Stimulated activated naive CD8-positive, alpha-beta T cell treated with anti-CD3 and anti-CD28 coated beads, Interleukin-15, Interleukin-2, amounts not matched to agents 100 U/mL and 50 U/mL, for 24 hours (primary cell): ENCODE results near the gene SLC25A1.

Experiments used
- ATAC-seq: fragments of 150-1000 bp; cut with Tn5 transposase; one replicate; pipeline ENCODE4 v1.10.0; 2021
- DNase-seq: peaks from one replicate; pipeline ENCODE4 v3.0.0; 2021

Gene SLC25A1

GRCh38 chr22:19178657-19179496, at the start of gene SLC25A1:
TSS of gene SLC25A1 (minus strand) at chr22:19178736. CDS start at chr22:19178673, 63 bp downstream.
- ATAC-seq (peak; percentile 76), DNase-seq (peak; percentile 94)

GRCh38 chr22:19228179-19228578, 49.6 kb upstream of the SLC25A1 start:
- DNase-seq (no peak), ATAC-seq (no peak)

GRCh38 chr22:19226428-19226827, 47.9 kb upstream of the SLC25A1 start:
- ATAC-seq = no peak
- no peak for DNase-seq

GRCh38 chr22:19225560-19225959, 47.0 kb upstream of the SLC25A1 start:
- ATAC-seq (no peak), DNase-seq (no peak)

GRCh38 chr22:19224985-19225384, 46.4 kb upstream of the SLC25A1 start:
- no peak for ATAC-seq
- DNase-seq = no peak

GRCh38 chr22:19224557-19224956, 46.0 kb upstream of the SLC25A1 start:
- ATAC-seq (no peak), DNase-seq (no peak)

GRCh38 chr22:19223617-19224016, 45.1 kb upstream of the SLC25A1 start:
- DNase-seq (no peak), ATAC-seq (no peak)

GRCh38 chr22:19223110-19223509, 44.6 kb upstream of the SLC25A1 start:
- ATAC-seq (no peak), DNase-seq (no peak)

GRCh38 chr22:19222242-19223005, 43.9 kb upstream of the SLC25A1 start:
- DNase-seq (no peak), ATAC-seq (no peak)

- DNase-seq (no peak), ATAC-seq (no peak)
Measured at GRCh38 chr22:19220867-19221266, 42.3 kb upstream of the SLC25A1 start.

GRCh38 chr22:19218541-19219233, 40.2 kb upstream of the SLC25A1 start:
- ATAC-seq (no peak), DNase-seq (no peak)

- DNase-seq (no peak), ATAC-seq (no peak)
Measured at GRCh38 chr22:19216579-19216978, 38.0 kb upstream of the SLC25A1 start.

GRCh38 chr22:19215360-19215759, 36.8 kb upstream of the SLC25A1 start:
- no peak for ATAC-seq
- DNase-seq = no peak

GRCh38 chr22:19214078-19214473, 35.5 kb upstream of the SLC25A1 start:
- no peak for ATAC-seq
- DNase-seq = no peak

- ATAC-seq = no peak
- no peak for DNase-seq
Measured at GRCh38 chr22:19213442-19214077, 35.0 kb upstream of the SLC25A1 start.

GRCh38 chr22:19213001-19213400, 34.5 kb upstream of the SLC25A1 start:
- ATAC-seq = no peak
- DNase-seq = no peak

- no peak for ATAC-seq
- no peak for DNase-seq
Measured at GRCh38 chr22:19212302-19212870, 33.9 kb upstream of the SLC25A1 start.

- DNase-seq = no peak
- no peak for ATAC-seq
Measured at GRCh38 chr22:19210188-19210587, 31.7 kb upstream of the SLC25A1 start.

GRCh38 chr22:19208287-19208847, 29.8 kb upstream of the SLC25A1 start:
- DNase-seq (no peak), ATAC-seq (no peak)

GRCh38 chr22:19207884-19208283, 29.3 kb upstream of the SLC25A1 start:
- ATAC-seq (no peak), DNase-seq (no peak)

GRCh38 chr22:19207401-19207808, 28.9 kb upstream of the SLC25A1 start:
- DNase-seq (no peak), ATAC-seq (no peak)

- ATAC-seq = no peak
Measured at GRCh38 chr22:19206287-19206686, 27.8 kb upstream of the SLC25A1 start.

More at GRCh38 chr22:19206287-19206686, 27.8 kb upstream of the SLC25A1 start:
- DNase-seq = no peak
